ENCODE results near the gene ACER1.
"Not testable (repeated sequence)": the region's sequence is repeated elsewhere in the genome, so short reads cannot be mapped to it uniquely, and the experiment has no call there.

The ACER1 gene

DNA sequence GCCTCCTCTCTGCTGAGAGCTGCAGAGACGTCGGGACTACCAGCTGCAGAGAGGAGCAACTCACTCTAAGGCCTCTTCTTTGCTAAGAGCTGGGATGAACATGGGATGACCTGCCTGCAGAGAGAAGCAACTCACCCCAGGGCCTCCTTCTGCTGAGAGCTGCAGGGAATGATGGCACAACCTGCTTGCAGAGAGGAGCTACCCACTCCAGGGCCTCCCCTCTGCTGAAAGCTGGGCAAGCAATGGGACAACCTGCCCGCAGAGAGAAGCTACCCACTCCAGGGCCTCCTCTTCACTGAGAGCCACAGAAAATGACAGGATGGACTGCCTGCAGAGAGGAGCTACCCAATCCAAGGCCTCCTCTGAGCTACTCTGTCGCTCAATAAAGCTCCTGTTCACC lies 46.7 kb downstream of the ACER1 start:
- 79% methylated on average over 4 of the region's 4 CpGs for WGBS

DNA sequence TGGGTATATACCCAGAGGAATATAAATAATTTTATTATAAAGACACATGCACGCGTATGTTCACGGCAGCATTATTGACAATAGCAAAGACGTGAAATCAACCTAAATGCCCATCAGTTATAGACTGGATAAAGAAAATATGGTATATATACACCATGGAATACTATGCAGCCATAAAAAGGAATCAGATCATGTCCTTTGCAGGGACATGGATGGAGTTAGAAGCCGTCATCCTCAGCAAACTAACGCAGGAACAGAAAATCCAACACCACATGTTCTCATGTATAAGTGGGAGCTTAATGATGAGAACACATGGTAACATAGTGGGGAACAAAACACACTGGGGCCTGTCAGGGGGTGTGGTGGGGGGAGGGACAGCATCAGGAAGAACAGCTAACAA lies 51.0 kb downstream of the ACER1 start:
- not testable (repeated sequence) for H3K27ac ChIP-seq (ENCODE audit: low read depth, low read length); H3K4me3 ChIP-seq (ENCODE audit: low read length); H3K36me3 ChIP-seq (ENCODE audit: insufficient read depth, low read length); H3K9ac ChIP-seq (ENCODE audit: low read depth, low read length); H3K27me3 ChIP-seq (ENCODE audit: insufficient read depth, low read length)
- whole genome bisulfite sequencing = no CpG with 5 or more reads among the region's 6 CpGs
- Histone ChIP-seq H3K4me1 (ENCODE audit: insufficient read depth, low read length) (peaks cover 11% of the 10 kb centered on the region), H3K9me3 (ENCODE audit: insufficient read depth, low read depth, low read length) (peaks cover 19% of the 10 kb centered on the region)

More for the DNA sequence above, 46.7 kb downstream of the ACER1 start:
- Histone ChIP-seq H3K27ac (ENCODE audit: low read depth, low read length) (no peak overlapping the region), H3K9ac (ENCODE audit: low read depth, low read length) (no peak overlapping the region), H3K4me3 (ENCODE audit: low read length) (no peak overlapping the region), H3K4me1 (ENCODE audit: insufficient read depth, low read length) (no peaks in the 10 kb centered on the region), H3K27me3 (ENCODE audit: insufficient read depth, low read length) (no peaks in the 10 kb centered on the region), H3K9me3 (ENCODE audit: insufficient read depth, low read depth, low read length) (peaks cover 44% of the 10 kb centered on the region), H3K36me3 (ENCODE audit: insufficient read depth, low read length) (no peaks in the 10 kb centered on the region)

DNA sequence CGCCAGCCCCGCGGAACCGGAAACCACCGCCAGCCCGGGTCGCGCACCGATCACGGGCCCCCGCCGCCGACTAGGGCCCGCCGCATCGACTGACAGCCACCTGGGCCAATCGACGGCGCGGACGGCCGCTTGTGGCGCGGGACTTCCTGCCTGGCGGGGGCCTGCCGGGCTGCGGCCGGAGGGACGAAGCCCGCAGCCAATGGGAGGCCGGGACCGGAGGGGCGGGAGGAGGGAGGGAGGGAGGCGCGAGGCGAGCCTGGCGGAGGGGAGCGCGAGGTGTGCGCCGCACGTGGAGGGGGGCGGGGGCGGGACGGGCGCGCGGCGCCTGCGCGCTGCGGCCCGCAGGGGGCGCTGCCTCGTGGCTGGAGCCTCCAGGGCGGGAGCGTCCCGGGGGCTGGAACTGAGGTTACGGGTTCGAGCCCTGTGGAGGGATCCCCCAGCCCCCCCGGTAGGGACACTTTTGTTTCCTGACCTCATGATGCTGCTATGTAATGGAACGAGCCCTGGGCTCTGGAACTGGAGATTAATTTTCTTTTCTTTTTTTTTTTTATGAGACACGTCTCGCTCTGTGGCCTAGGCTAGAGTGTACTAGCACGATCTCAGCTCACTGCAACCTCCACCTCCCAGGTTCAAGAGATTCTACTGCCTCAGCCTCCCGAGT lies 53.4 kb downstream of the ACER1 start, which contains the start of gene MLLT1:
TSS of gene MLLT1 (minus strand) at position 45 of the 661 bp plus-strand sequence. CDS start 191 bp downstream, outside the sequence.
- 7% methylated on average over 66 of the region's 66 CpGs for WGBS
- Histone ChIP-seq H3K4me1 (ENCODE audit: insufficient read depth, low read length) (peaks cover 18% of the 10 kb centered on the region), H3K4me3 (ENCODE audit: low read length) (peak within 1 kb of the TSS; percentile 89), H3K36me3 (ENCODE audit: insufficient read depth, low read length) (peaks cover 9% of the 10 kb centered on the region), H3K9ac (ENCODE audit: low read depth, low read length) (peak within 1 kb of the TSS; percentile 78), H3K27me3 (ENCODE audit: insufficient read depth, low read length) (no peaks in the 10 kb centered on the region), H3K9me3 (ENCODE audit: insufficient read depth, low read depth, low read length) (0 out of 2 replicates have a peak, but pooled peaks cover 2% of the 10 kb centered on the region), H3K27ac (ENCODE audit: low read depth, low read length) (peak within 1 kb of the TSS; percentile 18; the same call in 1 of the 2 replicates)

DNA sequence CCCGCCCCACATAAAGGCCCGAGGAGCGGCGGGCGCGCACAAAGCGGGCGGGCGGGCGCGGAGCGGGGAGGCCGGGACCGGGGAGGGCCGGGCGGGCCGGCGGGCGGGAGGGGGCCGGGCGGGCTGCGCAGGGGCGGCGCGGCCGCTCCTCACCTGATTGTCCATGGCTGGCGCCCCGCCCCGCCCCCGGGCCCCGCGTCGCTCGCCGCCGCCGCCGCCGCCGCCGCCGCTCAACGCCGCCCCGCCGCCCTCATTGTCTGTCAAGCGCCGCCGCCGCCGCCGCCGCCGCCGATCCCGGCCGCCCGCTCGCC lies 53.8 kb downstream of the ACER1 start:
- Histone ChIP-seq H3K9me3 (ENCODE audit: insufficient read depth, low read depth, low read length) (no peaks in the 10 kb centered on the region), H3K27ac (ENCODE audit: low read depth, low read length) (no peak overlapping the region; the same call in 1 of the 2 replicates), H3K9ac (ENCODE audit: low read depth, low read length) (peak overlapping the region; percentile 78), H3K27me3 (ENCODE audit: insufficient read depth, low read length) (no peaks in the 10 kb centered on the region), H3K36me3 (ENCODE audit: insufficient read depth, low read length) (peaks cover 9% of the 10 kb centered on the region), H3K4me1 (ENCODE audit: insufficient read depth, low read length) (peaks cover 18% of the 10 kb centered on the region), H3K4me3 (ENCODE audit: low read length) (peak overlapping the region; percentile 89)
- WGBS = 0% methylated on average over 46 of the region's 59 CpGs

DNA sequence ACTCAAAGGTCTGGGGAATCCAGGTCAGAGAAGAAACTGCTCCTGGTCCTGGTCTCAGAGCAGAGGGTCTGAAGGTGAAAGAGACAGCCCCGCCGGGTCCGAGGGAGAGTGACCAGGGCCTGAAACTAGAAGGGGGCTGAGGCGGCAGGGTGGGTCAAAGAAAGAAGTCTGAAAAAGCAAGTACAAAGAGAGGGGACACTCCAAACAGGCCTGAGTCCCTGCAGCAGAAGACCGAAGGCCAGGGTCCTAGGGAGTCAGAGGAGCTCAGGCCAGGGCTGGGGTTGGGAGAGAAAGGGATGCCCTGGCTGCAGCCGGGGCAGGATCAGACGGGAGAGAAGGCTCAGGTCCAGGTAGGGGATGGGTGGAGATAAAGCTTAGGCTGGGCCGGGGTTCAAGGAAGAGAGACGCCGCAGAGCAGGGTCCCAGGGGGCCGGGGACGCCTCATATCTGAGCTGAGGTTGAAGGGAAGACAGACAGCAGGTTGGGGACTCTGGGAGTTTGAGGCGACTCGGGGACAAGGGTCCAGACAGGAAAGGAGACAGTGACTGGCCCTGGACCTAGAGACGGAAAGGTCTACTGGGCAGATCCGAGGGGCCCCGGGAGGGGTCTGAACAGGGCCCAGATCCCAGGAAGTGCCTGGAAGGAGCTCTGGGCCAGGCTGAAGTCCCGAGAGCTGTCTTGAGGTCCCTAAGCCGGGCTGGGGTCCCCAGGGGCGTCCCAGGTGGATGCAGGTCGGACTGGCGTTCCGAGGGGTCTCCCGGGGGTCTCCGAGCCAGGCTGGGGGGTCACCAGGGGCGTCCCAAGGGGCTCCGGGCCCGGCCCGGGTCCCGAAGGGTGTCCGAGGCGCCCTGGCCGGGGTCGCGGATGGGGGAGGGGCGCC lies 54.4 kb downstream of the ACER1 start:
- Histone ChIP-seq H3K9ac (ENCODE audit: low read depth, low read length) (peak overlapping the region; percentile 78), H3K4me1 (ENCODE audit: insufficient read depth, low read length) (peaks cover 22% of the 10 kb centered on the region), H3K4me3 (ENCODE audit: low read length) (peak overlapping the region; percentile 89), H3K27ac (ENCODE audit: low read depth, low read length) (peak overlapping the region; percentile 18; the same call in 1 of the 2 replicates), H3K9me3 (ENCODE audit: insufficient read depth, low read depth, low read length) (no peaks in the 10 kb centered on the region), H3K36me3 (ENCODE audit: insufficient read depth, low read length) (peaks cover 9% of the 10 kb centered on the region), H3K27me3 (ENCODE audit: insufficient read depth, low read length) (no peaks in the 10 kb centered on the region)
- WGBS = 13% methylated on average over 36 of the region's 36 CpGs

DNA sequence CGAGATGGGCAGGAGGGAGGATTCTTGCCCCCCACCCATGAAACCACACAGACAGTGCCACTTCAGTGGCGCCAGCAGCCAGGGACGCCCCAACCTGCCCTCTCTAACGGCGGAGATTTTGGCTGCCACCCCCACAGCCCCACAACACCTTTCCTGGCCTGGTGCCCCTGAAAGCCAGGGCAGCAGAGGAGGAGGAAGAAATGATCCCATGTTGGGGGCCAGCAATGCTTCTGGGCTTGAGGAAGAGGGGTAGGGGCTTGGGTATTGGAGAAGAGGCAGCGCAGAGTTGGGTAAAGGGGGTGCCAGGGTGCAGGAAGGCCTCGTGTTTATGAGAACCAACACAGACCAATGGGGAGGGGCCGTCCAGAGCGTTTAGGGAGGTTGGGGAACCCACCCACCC lies 55.4 kb downstream of the ACER1 start:
- peaks cover 31% of the 10 kb centered on the region for H3K4me1 ChIP-seq (ENCODE audit: insufficient read depth, low read length)
- H3K9me3 ChIP-seq (ENCODE audit: insufficient read depth, low read depth, low read length) = no peaks in the 10 kb centered on the region
- H3K27me3 ChIP-seq (ENCODE audit: insufficient read depth, low read length) = no peaks in the 10 kb centered on the region
- H3K27ac ChIP-seq (ENCODE audit: low read depth, low read length) = no peak overlapping the region
- no peak overlapping the region for H3K9ac ChIP-seq (ENCODE audit: low read depth, low read length)
- H3K4me3 ChIP-seq (ENCODE audit: low read length) = peak overlapping the region; percentile 89
- WGBS = 93% methylated on average over 9 of the region's 9 CpGs
- peaks cover 9% of the 10 kb centered on the region for H3K36me3 ChIP-seq (ENCODE audit: insufficient read depth, low read length)

DNA sequence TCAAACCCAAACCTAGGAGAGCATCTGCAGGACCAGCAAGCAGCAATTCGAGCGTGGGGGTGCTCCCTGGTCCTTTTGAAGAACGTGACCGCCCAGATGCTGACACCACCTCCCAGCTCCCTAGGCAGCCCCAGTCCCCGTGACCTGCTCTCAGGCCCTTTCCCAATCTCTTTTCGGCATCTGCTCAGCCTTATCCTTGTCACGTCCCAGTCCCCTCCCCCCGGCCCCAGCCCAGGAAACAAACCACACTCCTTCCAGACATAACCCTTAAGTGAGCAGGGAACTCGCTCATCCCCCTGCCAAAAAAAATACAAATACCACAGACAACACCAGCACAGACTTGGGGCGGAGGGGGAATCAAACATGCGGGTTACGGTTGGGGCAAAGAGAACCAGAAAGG lies 57.0 kb downstream of the ACER1 start:
- Histone ChIP-seq H3K4me3 (ENCODE audit: low read length) (no peak overlapping the region), H3K9ac (ENCODE audit: low read depth, low read length) (no peak overlapping the region), H3K27ac (ENCODE audit: low read depth, low read length) (no peak overlapping the region), H3K36me3 (ENCODE audit: insufficient read depth, low read length) (peaks cover 9% of the 10 kb centered on the region), H3K4me1 (ENCODE audit: insufficient read depth, low read length) (peaks cover 44% of the 10 kb centered on the region), H3K27me3 (ENCODE audit: insufficient read depth, low read length) (no peaks in the 10 kb centered on the region), H3K9me3 (ENCODE audit: insufficient read depth, low read depth, low read length) (no peaks in the 10 kb centered on the region)
- WGBS = 90% methylated on average over 12 of the region's 12 CpGs

DNA sequence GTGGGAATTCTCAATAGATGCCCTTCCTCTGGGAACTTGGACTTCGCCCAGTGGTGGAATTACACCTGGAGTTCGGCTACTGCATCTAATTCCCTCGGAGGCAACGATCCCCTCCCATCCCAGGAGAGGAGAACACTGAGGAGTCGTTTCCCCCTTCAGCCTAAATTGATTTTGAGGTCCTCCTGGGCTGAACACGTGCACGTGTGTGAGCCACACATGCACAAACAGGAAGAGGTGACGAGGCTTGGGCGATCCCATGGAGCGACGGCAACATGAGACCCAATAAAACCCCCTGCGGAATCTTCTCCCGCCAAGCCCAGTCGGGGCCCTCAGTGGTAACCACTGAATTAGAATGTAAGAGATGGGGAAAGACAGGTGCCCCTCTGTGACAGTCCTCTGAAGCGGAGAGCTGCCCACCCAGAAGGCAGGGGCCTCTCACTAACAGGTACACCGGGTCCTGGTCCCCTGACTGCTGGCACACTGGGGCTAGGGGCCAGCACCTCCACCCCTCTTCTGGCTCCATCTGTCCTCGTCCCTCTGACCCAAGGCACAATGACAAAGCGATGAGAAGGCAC lies 58.2 kb downstream of the ACER1 start:
- WGBS = 94% methylated on average over 18 of the region's 18 CpGs
- Histone ChIP-seq H3K27ac (ENCODE audit: low read depth, low read length) (no peak overlapping the region), H3K9ac (ENCODE audit: low read depth, low read length) (no peak overlapping the region), H3K4me1 (ENCODE audit: insufficient read depth, low read length) (peaks cover 47% of the 10 kb centered on the region), H3K9me3 (ENCODE audit: insufficient read depth, low read depth, low read length) (no peaks in the 10 kb centered on the region), H3K36me3 (ENCODE audit: insufficient read depth, low read length) (peaks cover 12% of the 10 kb centered on the region), H3K4me3 (ENCODE audit: low read length) (no peak overlapping the region), H3K27me3 (ENCODE audit: insufficient read depth, low read length) (no peaks in the 10 kb centered on the region)

DNA sequence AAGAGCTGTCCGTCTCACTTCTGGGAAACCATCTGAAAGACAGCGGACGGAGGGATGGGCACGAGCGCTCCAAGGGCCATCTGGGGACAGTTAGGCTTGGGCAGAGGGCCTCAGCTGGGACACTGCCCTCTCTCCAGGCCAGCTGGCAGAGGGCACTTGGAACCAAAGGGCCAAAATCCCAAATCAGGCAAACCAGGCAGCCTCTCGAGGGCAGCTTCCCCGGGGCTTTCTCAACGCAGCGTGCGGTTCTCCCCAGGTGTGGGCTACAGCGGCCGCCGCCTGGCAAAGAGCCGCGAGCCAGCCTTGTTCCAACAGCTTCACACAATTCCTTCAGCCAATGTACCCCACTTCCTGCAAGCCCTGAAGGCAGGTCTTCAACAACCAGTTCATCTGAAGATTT lies 58.7 kb downstream of the ACER1 start:
- WGBS = 96% methylated on average over 15 of the region's 15 CpGs
- H3K36me3 ChIP-seq (ENCODE audit: insufficient read depth, low read length) = peaks cover 17% of the 10 kb centered on the region
- H3K27me3 ChIP-seq (ENCODE audit: insufficient read depth, low read length) = no peaks in the 10 kb centered on the region
- no peak overlapping the region for H3K27ac ChIP-seq (ENCODE audit: low read depth, low read length)
- H3K9me3 ChIP-seq (ENCODE audit: insufficient read depth, low read depth, low read length) = no peaks in the 10 kb centered on the region
- H3K4me1 ChIP-seq (ENCODE audit: insufficient read depth, low read length) = peaks cover 47% of the 10 kb centered on the region
- H3K9ac ChIP-seq (ENCODE audit: low read depth, low read length) = no peak overlapping the region
- H3K4me3 ChIP-seq (ENCODE audit: low read length) = no peak overlapping the region

DNA sequence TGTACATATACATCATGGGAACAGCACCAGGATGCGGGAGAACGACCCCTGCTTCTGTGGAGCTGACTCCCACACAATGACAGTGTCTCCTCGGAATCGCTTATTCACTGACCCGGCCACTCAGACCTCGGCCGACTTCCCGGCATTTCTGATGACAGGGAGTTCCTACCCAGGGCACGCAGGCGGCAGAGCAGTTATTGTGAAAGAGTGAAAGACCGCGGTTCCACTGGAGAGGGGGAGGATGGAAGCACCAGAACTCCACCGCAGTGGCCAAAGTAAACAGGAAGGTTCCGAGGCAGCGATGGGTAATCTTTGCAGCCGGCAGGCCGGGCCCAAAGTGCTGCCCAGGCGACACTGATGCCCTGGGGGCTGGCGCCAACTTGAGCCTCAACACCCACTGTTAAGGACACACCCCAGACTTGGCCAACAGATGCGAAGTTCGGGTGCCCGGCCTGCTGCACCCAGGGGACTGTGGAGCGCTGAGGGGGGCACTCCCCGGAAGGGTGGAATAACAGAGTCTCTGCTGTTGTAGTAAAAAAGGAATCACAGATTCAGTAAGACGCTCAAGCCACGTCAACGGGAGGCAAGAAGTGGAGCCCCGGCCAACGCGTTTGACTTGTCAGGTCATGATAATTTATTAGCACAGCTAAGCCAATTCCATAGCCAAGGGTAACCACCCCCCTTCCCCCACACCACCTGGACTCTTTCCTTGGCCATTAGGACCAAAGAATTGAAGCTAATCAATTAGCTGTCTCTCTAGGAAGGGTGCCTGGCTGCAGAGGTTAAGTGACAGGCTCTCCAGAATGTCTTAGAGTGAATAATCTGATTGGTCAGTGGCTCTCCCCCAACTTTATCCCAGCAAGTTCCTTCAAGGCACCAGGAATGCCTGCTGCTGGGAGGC lies 59.5 kb downstream of the ACER1 start:
- Histone ChIP-seq H3K36me3 (ENCODE audit: insufficient read depth, low read length) (peaks cover 25% of the 10 kb centered on the region), H3K27ac (ENCODE audit: low read depth, low read length) (no peak overlapping the region), H3K9me3 (ENCODE audit: insufficient read depth, low read depth, low read length) (no peaks in the 10 kb centered on the region), H3K9ac (ENCODE audit: low read depth, low read length) (no peak overlapping the region), H3K4me1 (ENCODE audit: insufficient read depth, low read length) (peaks cover 47% of the 10 kb centered on the region), H3K27me3 (ENCODE audit: insufficient read depth, low read length) (no peaks in the 10 kb centered on the region), H3K4me3 (ENCODE audit: low read length) (no peak overlapping the region)
- WGBS = 86% methylated on average over 30 of the region's 30 CpGs
